A549 treated with AZD9567 at 1 μM for 4 hours (cell line): ENCODE measurements around the gene SDHB. TPM values are rescaled to one million over a fixed set of nuclear protein-coding genes. Genes with fewer than 3 reads are reported as not detected.

Experiments used
- total RNA-seq: library from RNA; stranded (reverse); fragments of 200-300 nt; extraction: Qiagen RNA extraction; gene quantifications from 5 replicates; pipeline ENCODE4 v1.2.3, GENCODE V29; 2022; ENCODE audit not compliant: insufficient read depth

The SDHB gene
- 103 to 111 TPM (median 107 TPM) in 5 replicates for total RNA-seq

DNA sequence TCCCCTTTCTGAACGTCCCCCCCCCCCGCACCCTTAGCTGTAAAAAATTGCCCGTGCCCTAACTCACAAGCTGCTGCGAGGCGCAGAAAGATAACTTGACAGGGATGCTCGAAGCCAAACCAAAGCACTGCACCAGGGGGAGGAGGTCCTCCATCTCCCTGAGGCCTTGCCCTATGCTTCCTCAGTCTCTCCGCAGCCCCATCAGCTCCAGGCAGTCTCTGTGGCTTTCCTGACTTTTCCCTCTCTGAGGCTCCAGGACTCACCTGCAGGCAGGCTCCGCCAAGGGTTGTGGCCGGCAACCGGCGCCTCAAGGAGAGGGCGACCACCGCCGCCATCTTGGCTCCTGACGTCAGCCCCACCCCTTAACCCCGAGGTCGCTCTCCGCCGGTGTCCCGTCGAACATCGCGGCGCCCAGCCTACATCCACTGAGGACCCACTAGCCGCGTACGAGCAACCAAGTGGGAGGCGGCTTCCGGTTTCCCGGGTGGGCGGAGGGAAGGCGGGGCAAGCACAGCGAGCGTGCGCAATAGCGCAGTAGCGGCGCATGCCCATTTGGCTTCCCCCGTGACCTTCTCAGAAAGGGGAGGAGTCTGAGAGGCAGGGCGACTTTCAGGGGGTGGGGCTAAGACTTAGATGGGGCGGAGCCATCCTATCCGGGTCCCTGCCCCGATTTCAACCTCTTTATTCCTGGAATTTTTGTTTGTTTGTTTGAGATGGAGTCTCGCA, at the start of gene SDHB:
Gene SDHB (minus strand): TSS at position 348 of the 726 bp plus-strand sequence. CDS start 13 bp downstream, at position 335.

DNA sequence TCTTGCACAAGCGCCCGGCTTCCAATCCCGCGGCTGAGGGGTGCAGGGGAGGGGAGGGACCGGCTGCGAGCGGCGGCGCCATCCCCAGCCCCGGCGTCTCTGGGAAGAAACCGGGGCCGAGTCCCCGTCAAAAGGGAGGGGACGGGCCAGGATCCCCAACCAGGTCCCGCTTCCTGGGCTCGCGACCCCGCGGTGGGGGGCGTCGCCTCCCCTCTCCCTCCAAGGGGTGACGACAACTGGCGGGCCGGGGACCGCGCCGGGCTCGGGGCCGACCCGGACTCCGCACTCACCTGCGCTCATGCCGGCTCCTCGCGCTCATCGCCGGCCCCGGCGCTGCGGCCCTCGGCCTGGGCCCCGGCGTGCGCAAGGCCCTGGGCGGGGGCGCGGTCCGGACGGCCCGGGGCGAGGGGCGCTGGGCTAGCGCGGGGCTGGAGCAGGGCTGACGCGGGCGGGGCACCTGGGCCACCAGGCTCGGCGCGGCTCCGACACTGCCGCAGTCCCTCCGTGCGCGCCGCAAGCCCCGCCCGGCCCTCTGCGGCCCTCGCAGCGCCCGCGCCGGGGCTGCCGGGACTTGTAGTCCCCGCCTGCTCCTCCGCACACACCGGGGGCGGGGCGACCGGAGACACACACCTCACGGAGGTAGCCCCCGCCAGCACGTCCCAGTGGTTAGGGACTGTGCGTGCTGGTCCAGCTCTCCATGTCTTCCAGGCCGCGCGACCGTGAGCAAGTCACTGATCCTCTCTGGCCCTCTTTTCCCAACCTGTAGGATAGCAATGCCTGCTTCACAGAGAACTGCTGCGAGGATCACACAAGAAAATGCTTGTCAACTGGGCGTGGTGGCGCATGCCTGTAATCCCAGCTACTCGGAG, 42.2 kb downstream of the SDHB start, which contains the start of gene ATP13A2:
Gene ATP13A2 (minus strand): TSS at position 490 of the 869 bp plus-strand sequence. CDS start 190 bp downstream, at position 300.

DNA sequence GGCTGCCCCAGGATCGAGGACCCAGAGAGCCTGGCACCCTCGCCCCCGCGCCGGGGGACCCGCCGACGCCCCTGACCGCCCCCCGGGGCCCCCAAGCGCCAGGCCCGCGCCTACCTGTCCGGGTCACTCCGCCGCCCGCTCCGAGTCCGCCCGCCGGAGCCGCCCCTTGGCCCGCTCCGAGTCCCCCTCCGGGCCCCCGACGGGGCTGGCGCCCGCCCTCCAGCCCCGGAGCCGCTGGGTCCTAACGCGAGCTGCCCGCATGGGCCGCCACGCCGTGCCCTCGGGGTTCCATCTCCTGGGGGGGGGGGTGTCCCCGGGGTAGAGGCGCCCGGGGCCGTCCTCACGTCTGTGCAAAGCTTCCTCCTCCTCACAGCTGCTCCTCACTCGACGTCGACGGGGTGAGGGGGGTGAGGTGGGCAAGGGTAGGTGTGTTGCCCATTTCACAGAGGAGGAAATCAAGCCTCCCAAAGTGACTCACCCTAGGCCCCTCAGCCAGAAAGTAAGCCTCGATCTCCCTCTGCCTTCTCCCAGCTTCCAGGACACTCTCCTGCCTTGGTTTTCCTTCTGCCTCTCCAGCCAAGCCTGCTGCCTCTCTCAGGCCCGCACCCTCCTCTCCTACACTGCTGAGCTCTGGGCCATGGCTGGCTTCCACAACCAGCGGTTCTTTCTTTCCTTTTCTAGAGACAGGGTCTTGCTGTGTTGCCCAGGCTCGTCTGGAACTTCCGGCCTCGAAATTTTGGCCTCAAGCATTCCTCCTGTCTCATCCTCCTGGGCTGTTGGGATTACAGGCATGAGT, 73.2 kb downstream of the SDHB start, which contains the start of gene MFAP2:
Gene MFAP2 (minus strand): TSS at position 148 of the 796 bp plus-strand sequence. CDS start 2,347 bp downstream, outside the sequence.

Other genes with a start within 250 kb of the SDHB start
- 4.3 TPM in 1 of 5 replicates, not detected in the others for gene RNU1-2, start 158.1 kb downstream of the SDHB start, total RNA-seq
- 2.9 to 10.0 TPM (median 8.4 TPM) in 5 replicates for gene CROCC, start 132.1 kb downstream of the SDHB start, total RNA-seq
- 0.21 to 2.3 TPM (median 0.62 TPM) in 5 replicates for gene MFAP2, start 73.4 kb downstream of the SDHB start, total RNA-seq
- gene ATP13A2, start 42.1 kb downstream of the SDHB start, total RNA-seq, result 20.3 to 28.7 TPM (median 25.6 TPM) in 5 replicates
- 0.64 to 1.5 TPM (median 1.1 TPM) in 5 replicates for gene PADI2, start 65.4 kb upstream of the SDHB start, total RNA-seq
- 0.85 to 1.5 TPM (median 1.1 TPM) in 5 replicates for gene PADI1, start 151.1 kb upstream of the SDHB start, total RNA-seq
- gene PADI3, start 195.1 kb upstream of the SDHB start, total RNA-seq, result 0.80 to 1.3 TPM (median 0.93 TPM) in 5 replicates